Upper lobe of left lung (tissue), 6 donors: ENCODE measurements around the gene MYT1. TPM values are rescaled to one million over a fixed set of nuclear protein-coding genes. Genes with fewer than 3 reads are reported as not detected.

Experiments used
- ATAC-seq, 2 donors: fragments of 200-7000 bp; cut with Tn5 transposase; one replicate each; pipeline ENCODE4 v1.9.1; 2022; ENCODE audit warnings: mild to moderate bottlenecking in 2 of 2, moderate library complexity in 2 of 2; ENCODE audit not compliant: low FRiP score in 2 of 2
- DNase-seq, 2 donors: peaks; one replicate each; pipeline ENCODE4 v3.0.0-alpha.2; 2019 to 2020
- H3K27ac ChIP-seq, 4 donors: fragments of 200-600 bp; sonication (generic); one replicate each; pipeline ENCODE4 v1.5.1; 2016 to 2019
- H3K27me3 ChIP-seq, 4 donors: fragments of 200-600 bp; sonication (generic); one replicate each; pipeline ENCODE4 v1.5.1; 2017 to 2019
- H3K36me3 ChIP-seq, 4 donors: fragments of 200-600 bp; sonication (generic); one replicate each; pipeline ENCODE4 v1.5.1; 2016 to 2019
- H3K4me1 ChIP-seq, 4 donors: fragments of 200-600 bp; sonication (generic); one replicate each; pipeline ENCODE4 v1.5.1; 2018 to 2019
- H3K4me3 ChIP-seq, 4 donors: fragments of 200-600 bp; sonication (generic); one replicate each; pipeline ENCODE4 v1.5.1; 2017 to 2019; ENCODE audit warnings: mild to moderate bottlenecking in 2 of 4, moderate library complexity in 1 of 4
- H3K9me3 ChIP-seq, 4 donors: fragments of 200-600 bp; sonication (generic); one replicate each; pipeline ENCODE4 v1.5.1; 2018 to 2019
- CTCF ChIP-seq, 6 experiments: fragments of 450-650 bp in 4 of 6; fragments of 200-600 bp in 2 of 6; sonication (generic) in 2 of 6; IDR thresholded peaks; one replicate each; pipeline ENCODE4 v1.5.1; 2016 to 2019; ENCODE audit warnings: antibody characterized with exemption in 6 of 6
- EP300 ChIP-seq, 4 donors: sonication (generic); formaldehyde crosslinking; IDR thresholded peaks; one replicate each; pipeline ENCODE4 v1.5.1; 2017; ENCODE audit warnings: antibody characterized with exemption in 4 of 4, control low read depth in 2 of 4
- POLR2A ChIP-seq, 4 donors: fragments of 450-650 bp; IDR thresholded peaks; one replicate each; pipeline ENCODE4 v1.5.1; 2016 to 2017; ENCODE audit warnings: antibody characterized with exemption in 4 of 4, mild to moderate bottlenecking in 2 of 4
- POLR2AphosphoS5 ChIP-seq, 2 donors: sonication (generic); formaldehyde crosslinking; IDR thresholded peaks; one replicate each; pipeline ENCODE4 v1.5.1; 2017; ENCODE audit warnings: antibody characterized with exemption in 2 of 2
- WGBS, 2 donors: methylation state at CpG; one replicate each; pipeline ENCODE4 v1.1.5; 2017 to 2018; 5-methylcytosine and 5-hydroxymethylcytosine counted together
- total RNA-seq, 6 donors: library from RNA; depleted of rRNA in 4 of 6; stranded (reverse); fragments of >200 nt in 4 of 6; gene quantifications; one replicate each; pipeline versions ENCODE4 v1.1.0 to v1.2.1, GENCODE V29; 2016 to 2021
- donor health status: DM: no; HTN: no; CAD: no; lungs with moderate emphysema.
- donor health status: DM: no; HTN: yes; CAD: no; lungs with severe emphysema.

Gene MYT1
- total RNA-seq, 6 donors from 2014 or later = 0.09 to 3.1 TPM; not detected in 4

DNA sequence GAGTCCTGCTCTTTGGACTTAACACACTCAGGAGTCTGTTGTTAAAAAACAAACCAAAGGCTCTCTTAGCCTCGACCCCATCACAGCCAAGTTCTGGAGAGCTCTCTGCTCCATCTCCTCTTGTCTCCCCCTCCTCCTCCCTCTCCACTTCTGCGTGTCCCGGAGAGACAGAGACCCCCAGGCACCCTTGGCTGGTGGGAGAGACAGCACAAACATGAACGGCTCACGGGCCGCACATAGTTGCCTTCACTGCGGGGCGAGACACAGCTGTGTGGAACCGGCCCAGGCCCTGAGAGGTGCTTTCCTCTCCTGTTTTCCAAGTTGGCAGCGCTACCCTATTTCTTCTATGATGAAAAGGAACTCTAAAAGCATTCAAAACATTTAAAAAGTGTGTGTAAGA lies 23.3 kb upstream of the MYT1 start:
- 62 to 75% methylated on average over 9 to 10 of the region's 10 CpGs for WGBS, 2 donors
- TF ChIP-seq CTCF (IDR thresholded peaks at IDR 0.05) = no peak
- TF ChIP-seq POLR2A (IDR thresholded peaks at IDR 0.05) = no peak
- TF ChIP-seq EP300 (IDR thresholded peaks at IDR 0.05) = no peak
- no peak for TF ChIP-seq POLR2AphosphoS5 (IDR thresholded peaks at IDR 0.05)
- peak in 1 of 2 donors; percentile 15 for DNase-seq
- ATAC-seq = no peak
- H3K4me1 ChIP-seq = no peaks in the 10 kb centered on the region
- no peak overlapping the region for H3K27ac ChIP-seq
- H3K4me3 ChIP-seq = no peak overlapping the region
- no peaks in the 10 kb centered on the region for H3K36me3 ChIP-seq
- peaks cover 0 to 11% (median 0%) of the 10 kb centered on the region in 4 donors for H3K9me3 ChIP-seq
- H3K27me3 ChIP-seq = no peaks in the 10 kb centered on the region

DNA sequence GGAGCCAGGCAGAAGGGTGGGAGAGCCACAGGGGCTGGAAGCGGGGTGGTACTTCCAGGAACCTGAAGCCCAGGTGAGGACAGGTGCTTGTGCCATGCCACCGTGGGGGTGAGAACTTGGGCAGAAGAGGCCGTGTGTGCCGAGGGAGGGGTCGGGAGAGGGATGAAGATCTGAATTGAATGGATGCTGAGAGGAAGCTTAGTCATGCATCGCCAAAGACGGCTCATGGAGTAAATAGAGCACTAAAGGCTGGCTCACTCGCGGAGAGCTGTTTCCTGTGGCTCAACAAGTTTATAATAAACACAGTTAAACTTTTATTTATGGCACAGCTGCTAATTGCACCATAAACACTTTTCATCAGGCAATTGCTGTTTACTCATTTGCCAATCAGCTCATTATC lies 21.7 kb upstream of the MYT1 start:
- TF ChIP-seq POLR2AphosphoS5 (IDR thresholded peaks at IDR 0.05) (no peak), EP300 (IDR thresholded peaks at IDR 0.05) (no peak), CTCF (IDR thresholded peaks at IDR 0.05) (no peak), POLR2A (IDR thresholded peaks at IDR 0.05) (no peak)
- H3K4me3 ChIP-seq = no peak overlapping the region
- no peaks in the 10 kb centered on the region for H3K27me3 ChIP-seq
- no peak for ATAC-seq
- no peaks in the 10 kb centered on the region for H3K4me1 ChIP-seq
- DNase-seq = peak in 1 of 2 donors; percentile 13
- no peak overlapping the region for H3K27ac ChIP-seq
- 28 to 32% methylated on average over 9 of the region's 9 CpGs for WGBS, 2 donors
- H3K9me3 ChIP-seq = peaks cover 0 to 11% (median 0%) of the 10 kb centered on the region in 4 donors
- H3K36me3 ChIP-seq = no peaks in the 10 kb centered on the region

- H3K27ac ChIP-seq = no peak overlapping the region
- ATAC-seq (peak in 1 of 2 donors; percentile 14), DNase-seq (peak in 1 of 2 donors; percentile 8)
- no peaks in the 10 kb centered on the region for H3K36me3 ChIP-seq
- 75 to 80% methylated on average over 14 of the region's 14 CpGs for WGBS, 2 donors
- TF ChIP-seq POLR2AphosphoS5 (IDR thresholded peaks at IDR 0.05) = no peak
- no peak for TF ChIP-seq POLR2A (IDR thresholded peaks at IDR 0.05)
- no peak for TF ChIP-seq EP300 (IDR thresholded peaks at IDR 0.05)
- TF ChIP-seq CTCF (IDR thresholded peaks at IDR 0.05) = no peak
- no peak overlapping the region for H3K4me3 ChIP-seq
- no peaks in the 10 kb centered on the region for H3K27me3 ChIP-seq
- H3K9me3 ChIP-seq = peaks cover 0 to 11% (median 0%) of the 10 kb centered on the region in 4 donors
- no peaks in the 10 kb centered on the region for H3K4me1 ChIP-seq
Observed at GRCh38 chr20:64143018-64143801, 21.0 kb upstream of the MYT1 start.

DNA sequence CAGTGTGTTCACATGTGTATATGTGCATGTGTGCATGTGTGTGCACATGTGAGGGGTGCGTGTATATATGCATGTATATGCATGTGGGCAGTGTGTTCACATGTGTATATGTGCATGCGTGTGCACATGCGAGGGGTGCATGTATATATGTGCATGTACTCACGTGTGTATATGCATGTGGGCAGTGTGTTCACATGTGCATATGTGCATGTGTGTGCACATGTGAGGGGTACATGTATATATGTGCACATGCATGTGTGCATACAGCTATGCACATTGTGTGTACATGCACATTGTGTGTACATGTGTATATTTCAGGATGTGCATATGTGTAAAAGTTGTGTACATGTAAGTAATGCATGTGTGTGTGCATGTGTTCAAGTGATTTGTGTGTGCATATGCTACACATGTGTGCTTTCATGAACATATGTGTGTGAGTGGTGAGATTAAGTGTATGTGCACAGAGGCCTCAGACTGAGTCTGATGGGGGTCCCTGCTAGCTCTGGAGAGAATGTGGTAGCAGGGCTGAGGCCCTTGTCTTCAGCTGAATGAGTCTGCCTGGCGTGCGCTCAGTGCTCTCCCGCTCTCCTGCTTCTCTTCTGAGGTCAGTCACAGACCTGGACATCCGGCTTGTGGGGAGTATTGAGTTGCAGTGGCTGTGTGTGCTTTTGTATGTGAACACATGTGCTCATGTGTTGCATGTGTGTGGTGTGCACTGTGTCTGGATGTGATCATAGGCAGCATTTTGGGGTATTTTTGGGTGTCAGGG lies 19.9 kb upstream of the MYT1 start:
- no peak for TF ChIP-seq POLR2AphosphoS5 (IDR thresholded peaks at IDR 0.05)
- TF ChIP-seq EP300 (IDR thresholded peaks at IDR 0.05) = no peak
- TF ChIP-seq POLR2A (IDR thresholded peaks at IDR 0.05) = no peak
- no peak for TF ChIP-seq CTCF (IDR thresholded peaks at IDR 0.05)
- no peaks in the 10 kb centered on the region for H3K36me3 ChIP-seq

More for the DNA sequence above, 19.9 kb upstream of the MYT1 start:
- H3K9me3 ChIP-seq = peaks cover 0 to 11% (median 0%) of the 10 kb centered on the region in 4 donors
- no peak for ATAC-seq
- H3K4me3 ChIP-seq = no peak overlapping the region
- WGBS, 2 donors = 78 to 89% methylated on average over 8 of the region's 8 CpGs
- H3K4me1 ChIP-seq = no peaks in the 10 kb centered on the region
- peak in 1 of 2 donors; percentile 14 for DNase-seq
- no peak overlapping the region for H3K27ac ChIP-seq
- no peaks in the 10 kb centered on the region for H3K27me3 ChIP-seq
